SU-DHL-6 (cell line): ENCODE results near the gene WWOX.

Experiments used
- H2AFZ ChIP-seq: fragments of 200-600 bp; sonication (generic); 2 replicates; pipeline ENCODE4 v1.6.1; 2014; ENCODE audit warnings: low read depth, mild to moderate bottlenecking, moderate library complexity, mixed read lengths, antibody characterized with exemption, low read length; ENCODE audit not compliant: severe bottlenecking
- H3F3A ChIP-seq: fragments of 200-600 bp; shearing (Covaris generic); 2 replicates; pipeline ENCODE4 v1.6.0; 2016; ENCODE audit warnings: antibody characterized with exemption, mild to moderate bottlenecking; ENCODE audit not compliant: insufficient read depth
- H3K27ac ChIP-seq: fragments of 200-600 bp; sonication (generic); 2 replicates; pipeline ENCODE4 v1.5.1; 2016; ENCODE audit warnings: low read depth, mild to moderate bottlenecking, low read length, moderate library complexity, mixed read lengths
- H3K27me3 ChIP-seq: fragments of 200-600 bp; sonication (generic), shearing (Covaris generic); 2 replicates; pipeline ENCODE4 v1.6.0; 2014; ENCODE audit warnings: mild to moderate bottlenecking, low read length
- H3K36me3 ChIP-seq: fragments of 200-600 bp; sonication (generic); 2 replicates; pipeline ENCODE4 v1.6.1; 2014; ENCODE audit warnings: mild to moderate bottlenecking, low read length, mixed read lengths
- H3K4me2 ChIP-seq: fragments of 300-600, 200-600 bp; shearing (Covaris generic), sonication (generic); 2 replicates; pipeline ENCODE4 v1.6.0; 2014; ENCODE audit warnings: low read length, low read depth, mild to moderate bottlenecking; ENCODE audit not compliant: poor library complexity, severe bottlenecking
- H3K4me3 ChIP-seq: fragments of 200-600 bp; sonication (generic); 2 replicates; pipeline ENCODE4 v1.5.1; 2014; ENCODE audit warnings: antibody characterized with exemption, low read length, mild to moderate bottlenecking, mixed read lengths; ENCODE audit not compliant: insufficient read depth, poor library complexity, severe bottlenecking
- H3K79me2 ChIP-seq: fragments of 200-600 bp; sonication (generic); 2 replicates; pipeline ENCODE4 v1.6.1; 2014; ENCODE audit warnings: mild to moderate bottlenecking, low read length, moderate library complexity; ENCODE audit not compliant: insufficient read depth
- H3K9ac ChIP-seq: fragments of 200-600 bp; sonication (generic); 2 replicates; pipeline ENCODE4 v1.7.0; 2014; ENCODE audit warnings: mild to moderate bottlenecking, low read length
- H3K9me2 ChIP-seq: fragments of 200-600 bp; sonication (generic); replicated peaks from 2 replicates; pipeline ENCODE4 v1.6.1; 2014; ENCODE audit warnings: low read length; ENCODE audit not compliant: insufficient read depth
- H3K9me3 ChIP-seq: fragments of 200-600 bp; sonication (generic); 2 replicates; pipeline ENCODE4 v1.6.1; 2014; ENCODE audit warnings: low read length, mixed read lengths; ENCODE audit not compliant: insufficient read depth
- H4K20me1 ChIP-seq: fragments of 200-600 bp; sonication (generic); 2 replicates; pipeline ENCODE4 v1.6.1; 2014; ENCODE audit warnings: low read depth, mild to moderate bottlenecking, antibody characterized with exemption, low read length, moderate library complexity, mixed read lengths
- CTCF ChIP-seq: fragments of 200-600 bp; sonication (generic); IDR thresholded peaks from one replicate; pipeline ENCODE4 v1.5.1; 2017; ENCODE audit warnings: antibody characterized with exemption, mild to moderate bottlenecking, low read length, moderate library complexity; ENCODE audit not compliant: insufficient read depth, poor library complexity, severe bottlenecking
- EZH2phosphoT487 ChIP-seq: fragments of 200-600 bp; sonication (generic), shearing (Covaris generic); conservative IDR thresholded peaks from 2 replicates; pipeline ENCODE4 v1.6.1; 2018; ENCODE audit warnings: mild to moderate bottlenecking, antibody characterized with exemption, low read length, moderate library complexity, mixed read lengths

Gene WWOX

GRCh38 chr16:78706637-78707036 is 607.2 kb downstream of the WWOX start:
- H3K36me3 ChIP-seq: no peaks in the 10 kb centered on the region
- H3K27me3 ChIP-seq: no peaks in the 10 kb centered on the region
- no peak overlapping the region for H3K4me2 ChIP-seq
- H3K9me3 ChIP-seq: no peaks in the 10 kb centered on the region
- H3K4me3 ChIP-seq: no peak overlapping the region
- H3F3A ChIP-seq: no peaks in the 10 kb centered on the region
- no peaks in the 10 kb centered on the region for H3K9me2 ChIP-seq
- H3K9ac ChIP-seq: no peak overlapping the region
- 0 out of 2 replicates have a peak, but pooled peaks cover 3% of the 10 kb centered on the region for H4K20me1 ChIP-seq
- H3K27ac ChIP-seq: no peak overlapping the region
- H3K79me2 ChIP-seq: no peaks in the 10 kb centered on the region
- no peak for TF ChIP-seq EZH2phosphoT487
- no peak for TF ChIP-seq CTCF
- H2AFZ ChIP-seq: no peak overlapping the region

GRCh38 chr16:78709137-78709884 is 609.9 kb downstream of the WWOX start:
- Histone ChIP-seq H3K9me3 (no peaks in the 10 kb centered on the region), H2AFZ (no peak overlapping the region), H3K27me3 (no peaks in the 10 kb centered on the region), H3K36me3 (no peaks in the 10 kb centered on the region), H3K79me2 (no peaks in the 10 kb centered on the region), H3K9me2 (no peaks in the 10 kb centered on the region), H3F3A (no peaks in the 10 kb centered on the region), H3K4me3 (no peak overlapping the region), H3K9ac (no peak overlapping the region), H4K20me1 (0 out of 2 replicates have a peak, but pooled peaks cover 3% of the 10 kb centered on the region), H3K4me2 (no peak overlapping the region), H3K27ac (no peak overlapping the region)
- TF ChIP-seq EZH2phosphoT487 (no peak), CTCF (no peak)

- no peak for TF ChIP-seq EZH2phosphoT487
- TF ChIP-seq CTCF: no peak
Measured at GRCh38 chr16:78715106-78715505, 615.7 kb downstream of the WWOX start.

More at GRCh38 chr16:78715106-78715505, 615.7 kb downstream of the WWOX start:
- Histone ChIP-seq H4K20me1 (no peaks in the 10 kb centered on the region), H3K9me3 (no peaks in the 10 kb centered on the region), H3K4me3 (no peak overlapping the region), H2AFZ (no peak overlapping the region), H3K9me2 (no peaks in the 10 kb centered on the region), H3K27ac (no peak overlapping the region), H3K36me3 (no peaks in the 10 kb centered on the region), H3K79me2 (no peaks in the 10 kb centered on the region), H3F3A (no peaks in the 10 kb centered on the region), H3K27me3 (no peaks in the 10 kb centered on the region), H3K9ac (no peak overlapping the region), H3K4me2 (no peak overlapping the region)
